Measurements from ENCODE around the gene HOXD3. TPM values are rescaled to one million over a fixed set of nuclear protein-coding genes. Genes with fewer than 3 reads are reported as not detected.
A peak's percentile ranks its signal among the peaks of the same experiment; 100 is the strongest.

The HOXD3 gene
- total RNA-seq, 1 experiment from 2014 or later = not detected

DNA sequence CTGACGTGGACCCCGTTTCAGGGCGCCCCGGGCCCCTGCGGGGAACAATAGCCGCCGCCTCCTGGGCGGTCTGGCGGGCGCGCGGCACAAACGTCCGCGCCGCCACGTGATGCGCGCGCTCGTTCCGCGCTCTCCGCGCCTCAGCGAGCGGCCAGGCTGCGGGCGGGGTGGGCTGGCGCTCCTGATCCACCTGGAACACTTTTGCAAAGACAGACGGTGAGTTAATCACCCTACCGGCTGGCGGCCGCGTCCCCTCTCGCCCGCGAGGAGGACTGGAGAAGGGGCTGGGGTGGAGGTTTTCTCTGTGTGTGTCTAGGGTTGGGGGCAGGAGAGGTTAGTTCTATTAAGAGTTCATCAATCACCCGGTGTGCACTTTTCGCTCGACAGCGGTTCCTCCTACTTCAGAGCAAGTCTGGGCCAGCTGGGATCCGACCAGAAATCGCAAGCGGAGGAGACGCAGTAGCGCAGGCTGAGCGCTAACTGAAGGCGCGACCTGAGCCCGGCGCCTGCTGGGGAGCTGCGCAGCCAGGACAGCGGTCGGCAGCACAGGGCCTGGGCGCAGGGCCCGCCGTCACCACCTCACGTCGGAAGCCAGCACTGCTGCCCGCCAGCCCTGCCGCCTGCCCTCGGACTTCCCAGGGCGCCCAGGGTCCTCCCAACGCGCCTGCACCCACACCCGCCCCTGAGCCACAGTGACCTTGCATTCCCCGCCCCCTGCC lies 21.1 kb downstream of the HOXD3 start:
- H3K4me1 Mint-ChIP-seq = peaks cover 39% of the 10 kb centered on the region
- H3K27me3 Mint-ChIP-seq (ENCODE audit: low read depth) = peaks cover 100% of the 10 kb centered on the region
- peak overlapping the region; percentile 67 for H3K4me3 Mint-ChIP-seq
- H3K36me3 Mint-ChIP-seq = no peaks in the 10 kb centered on the region
- H3K27ac Mint-ChIP-seq = no peak overlapping the region
- ChIA-PET POLR2A (no interaction called here), CTCF (interaction anchor here (1.0 to 5.5 kb wide), 7 partner anchors 9 to 460 kb away, joined by 3 to 31 read pairs (median 4); no protein-coding TSS in a partner anchor)
- DNase-seq (ENCODE audit: low spot score) = no peak
- ATAC-seq = peak; percentile 60
- H3K9me3 Mint-ChIP-seq = no peaks in the 10 kb centered on the region
- no peak for TF ChIP-seq GABPB1 (CRISPR knock-in tag; IDR thresholded peaks at IDR 0.05)
- TF ChIP-seq, protein P1, sequence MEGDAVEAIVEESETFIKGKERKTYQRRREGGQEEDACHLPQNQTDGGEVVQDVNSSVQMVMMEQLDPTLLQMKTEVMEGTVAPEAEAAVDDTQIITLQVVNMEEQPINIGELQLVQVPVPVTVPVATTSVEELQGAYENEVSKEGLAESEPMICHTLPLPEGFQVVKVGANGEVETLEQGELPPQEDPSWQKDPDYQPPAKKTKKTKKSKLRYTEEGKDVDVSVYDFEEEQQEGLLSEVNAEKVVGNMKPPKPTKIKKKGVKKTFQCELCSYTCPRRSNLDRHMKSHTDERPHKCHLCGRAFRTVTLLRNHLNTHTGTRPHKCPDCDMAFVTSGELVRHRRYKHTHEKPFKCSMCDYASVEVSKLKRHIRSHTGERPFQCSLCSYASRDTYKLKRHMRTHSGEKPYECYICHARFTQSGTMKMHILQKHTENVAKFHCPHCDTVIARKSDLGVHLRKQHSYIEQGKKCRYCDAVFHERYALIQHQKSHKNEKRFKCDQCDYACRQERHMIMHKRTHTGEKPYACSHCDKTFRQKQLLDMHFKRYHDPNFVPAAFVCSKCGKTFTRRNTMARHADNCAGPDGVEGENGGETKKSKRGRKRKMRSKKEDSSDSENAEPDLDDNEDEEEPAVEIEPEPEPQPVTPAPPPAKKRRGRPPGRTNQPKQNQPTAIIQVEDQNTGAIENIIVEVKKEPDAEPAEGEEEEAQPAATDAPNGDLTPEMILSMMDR (IDR thresholded peaks at IDR 0.05) = no peak
- TF ChIP-seq, protein P2, sequence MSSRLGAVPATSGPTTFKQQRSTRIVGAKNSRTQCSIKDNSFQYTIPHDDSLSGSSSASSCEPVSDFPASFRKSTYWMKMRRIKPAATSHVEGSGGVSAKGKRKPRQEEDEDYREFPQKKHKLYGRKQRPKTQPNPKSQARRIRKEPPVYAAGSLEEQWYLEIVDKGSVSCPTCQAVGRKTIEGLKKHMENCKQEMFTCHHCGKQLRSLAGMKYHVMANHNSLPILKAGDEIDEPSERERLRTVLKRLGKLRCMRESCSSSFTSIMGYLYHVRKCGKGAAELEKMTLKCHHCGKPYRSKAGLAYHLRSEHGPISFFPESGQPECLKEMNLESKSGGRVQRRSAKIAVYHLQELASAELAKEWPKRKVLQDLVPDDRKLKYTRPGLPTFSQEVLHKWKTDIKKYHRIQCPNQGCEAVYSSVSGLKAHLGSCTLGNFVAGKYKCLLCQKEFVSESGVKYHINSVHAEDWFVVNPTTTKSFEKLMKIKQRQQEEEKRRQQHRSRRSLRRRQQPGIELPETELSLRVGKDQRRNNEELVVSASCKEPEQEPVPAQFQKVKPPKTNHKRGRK (CRISPR knock-in tag; IDR thresholded peaks at IDR 0.05; ENCODE audit: borderline replicate concordance) = no peak
- no peak for TF ChIP-seq CREB1 (CRISPR knock-in tag; IDR thresholded peaks at IDR 0.05)
- peak; percentile 22; the same call in 1 of the 2 replicates for TF ChIP-seq ZNF423 (CRISPR knock-in tag; IDR thresholded peaks at IDR 0.05)
- TF ChIP-seq, protein P3, sequence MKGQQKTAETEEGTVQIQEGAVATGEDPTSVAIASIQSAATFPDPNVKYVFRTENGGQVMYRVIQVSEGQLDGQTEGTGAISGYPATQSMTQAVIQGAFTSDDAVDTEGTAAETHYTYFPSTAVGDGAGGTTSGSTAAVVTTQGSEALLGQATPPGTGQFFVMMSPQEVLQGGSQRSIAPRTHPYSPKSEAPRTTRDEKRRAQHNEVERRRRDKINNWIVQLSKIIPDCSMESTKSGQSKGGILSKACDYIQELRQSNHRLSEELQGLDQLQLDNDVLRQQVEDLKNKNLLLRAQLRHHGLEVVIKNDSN (CRISPR knock-in tag; IDR thresholded peaks at IDR 0.05) = peak; percentile 64
- TF ChIP-seq, protein P4, sequence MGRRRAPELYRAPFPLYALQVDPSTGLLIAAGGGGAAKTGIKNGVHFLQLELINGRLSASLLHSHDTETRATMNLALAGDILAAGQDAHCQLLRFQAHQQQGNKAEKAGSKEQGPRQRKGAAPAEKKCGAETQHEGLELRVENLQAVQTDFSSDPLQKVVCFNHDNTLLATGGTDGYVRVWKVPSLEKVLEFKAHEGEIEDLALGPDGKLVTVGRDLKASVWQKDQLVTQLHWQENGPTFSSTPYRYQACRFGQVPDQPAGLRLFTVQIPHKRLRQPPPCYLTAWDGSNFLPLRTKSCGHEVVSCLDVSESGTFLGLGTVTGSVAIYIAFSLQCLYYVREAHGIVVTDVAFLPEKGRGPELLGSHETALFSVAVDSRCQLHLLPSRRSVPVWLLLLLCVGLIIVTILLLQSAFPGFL (CRISPR knock-in tag; IDR thresholded peaks at IDR 0.05; ENCODE audit: borderline replicate concordance) = no peak
- TF ChIP-seq PRRX2 (CRISPR knock-in tag; IDR thresholded peaks at IDR 0.05) = no peak
- TF ChIP-seq EMX1 (CRISPR knock-in tag; IDR thresholded peaks at IDR 0.05) = no peak
- TF ChIP-seq, protein P5, sequence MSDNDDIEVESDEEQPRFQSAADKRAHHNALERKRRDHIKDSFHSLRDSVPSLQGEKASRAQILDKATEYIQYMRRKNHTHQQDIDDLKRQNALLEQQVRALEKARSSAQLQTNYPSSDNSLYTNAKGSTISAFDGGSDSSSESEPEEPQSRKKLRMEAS (CRISPR knock-in tag; IDR thresholded peaks at IDR 0.05) = peak; percentile 49; the same call in 1 of the 2 replicates
- no peak for TF ChIP-seq ZNF138 (CRISPR knock-in tag; conservative IDR thresholded peaks at IDR 0.05)
- no peak for TF ChIP-seq GTF2I (CRISPR knock-in tag; conservative IDR thresholded peaks at IDR 0.05)
- TF ChIP-seq JAZF1 (CRISPR knock-in tag; IDR thresholded peaks at IDR 0.05) = no peak
- TF ChIP-seq NFYB (CRISPR knock-in tag; conservative IDR thresholded peaks at IDR 0.05; ENCODE audit: low read depth) = no peak
- no peak for TF ChIP-seq TEAD4 (CRISPR knock-in tag; IDR thresholded peaks at IDR 0.05)
- 0 out of 2 replicates have a peak, but pooled peaks have one; percentile 13 for TF ChIP-seq ZNF219 (CRISPR knock-in tag; IDR thresholded peaks at IDR 0.05; ENCODE audit: borderline replicate concordance)
- no peak for TF ChIP-seq SMAD4 (CRISPR knock-in tag; IDR thresholded peaks at IDR 0.05)
- no peak for TF ChIP-seq NFE2L1 (CRISPR knock-in tag; IDR thresholded peaks at IDR 0.05)
- no peak for TF ChIP-seq ZNF263 (CRISPR knock-in tag; IDR thresholded peaks at IDR 0.05; ENCODE audit: low read depth)
- TF ChIP-seq ELF4 (CRISPR knock-in tag; IDR thresholded peaks at IDR 0.05; ENCODE audit: low read depth) = no peak
- TF ChIP-seq, protein P6, sequence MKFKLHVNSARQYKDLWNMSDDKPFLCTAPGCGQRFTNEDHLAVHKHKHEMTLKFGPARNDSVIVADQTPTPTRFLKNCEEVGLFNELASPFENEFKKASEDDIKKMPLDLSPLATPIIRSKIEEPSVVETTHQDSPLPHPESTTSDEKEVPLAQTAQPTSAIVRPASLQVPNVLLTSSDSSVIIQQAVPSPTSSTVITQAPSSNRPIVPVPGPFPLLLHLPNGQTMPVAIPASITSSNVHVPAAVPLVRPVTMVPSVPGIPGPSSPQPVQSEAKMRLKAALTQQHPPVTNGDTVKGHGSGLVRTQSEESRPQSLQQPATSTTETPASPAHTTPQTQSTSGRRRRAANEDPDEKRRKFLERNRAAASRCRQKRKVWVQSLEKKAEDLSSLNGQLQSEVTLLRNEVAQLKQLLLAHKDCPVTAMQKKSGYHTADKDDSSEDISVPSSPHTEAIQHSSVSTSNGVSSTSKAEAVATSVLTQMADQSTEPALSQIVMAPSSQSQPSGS (CRISPR knock-in tag; IDR thresholded peaks at IDR 0.05; ENCODE audit: borderline replicate concordance, low read depth) = no peak
- TF ChIP-seq, protein P7, sequence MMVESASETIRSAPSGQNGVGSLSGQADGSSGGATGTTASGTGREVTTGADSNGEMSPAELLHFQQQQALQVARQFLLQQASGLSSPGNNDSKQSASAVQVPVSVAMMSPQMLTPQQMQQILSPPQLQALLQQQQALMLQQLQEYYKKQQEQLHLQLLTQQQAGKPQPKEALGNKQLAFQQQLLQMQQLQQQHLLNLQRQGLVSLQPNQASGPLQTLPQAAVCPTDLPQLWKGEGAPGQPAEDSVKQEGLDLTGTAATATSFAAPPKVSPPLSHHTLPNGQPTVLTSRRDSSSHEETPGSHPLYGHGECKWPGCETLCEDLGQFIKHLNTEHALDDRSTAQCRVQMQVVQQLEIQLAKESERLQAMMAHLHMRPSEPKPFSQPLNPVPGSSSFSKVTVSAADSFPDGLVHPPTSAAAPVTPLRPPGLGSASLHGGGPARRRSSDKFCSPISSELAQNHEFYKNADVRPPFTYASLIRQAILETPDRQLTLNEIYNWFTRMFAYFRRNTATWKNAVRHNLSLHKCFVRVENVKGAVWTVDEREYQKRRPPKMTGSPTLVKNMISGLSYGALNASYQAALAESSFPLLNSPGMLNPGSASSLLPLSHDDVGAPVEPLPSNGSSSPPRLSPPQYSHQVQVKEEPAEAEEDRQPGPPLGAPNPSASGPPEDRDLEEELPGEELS (CRISPR knock-in tag; IDR thresholded peaks at IDR 0.05) = no peak
- no peak for TF ChIP-seq ZNF317 (CRISPR knock-in tag; IDR thresholded peaks at IDR 0.05; ENCODE audit: borderline replicate concordance, low read depth)
- TF ChIP-seq NFATC4 (CRISPR knock-in tag; IDR thresholded peaks at IDR 0.05) = no peak
- TF ChIP-seq, protein P8, sequence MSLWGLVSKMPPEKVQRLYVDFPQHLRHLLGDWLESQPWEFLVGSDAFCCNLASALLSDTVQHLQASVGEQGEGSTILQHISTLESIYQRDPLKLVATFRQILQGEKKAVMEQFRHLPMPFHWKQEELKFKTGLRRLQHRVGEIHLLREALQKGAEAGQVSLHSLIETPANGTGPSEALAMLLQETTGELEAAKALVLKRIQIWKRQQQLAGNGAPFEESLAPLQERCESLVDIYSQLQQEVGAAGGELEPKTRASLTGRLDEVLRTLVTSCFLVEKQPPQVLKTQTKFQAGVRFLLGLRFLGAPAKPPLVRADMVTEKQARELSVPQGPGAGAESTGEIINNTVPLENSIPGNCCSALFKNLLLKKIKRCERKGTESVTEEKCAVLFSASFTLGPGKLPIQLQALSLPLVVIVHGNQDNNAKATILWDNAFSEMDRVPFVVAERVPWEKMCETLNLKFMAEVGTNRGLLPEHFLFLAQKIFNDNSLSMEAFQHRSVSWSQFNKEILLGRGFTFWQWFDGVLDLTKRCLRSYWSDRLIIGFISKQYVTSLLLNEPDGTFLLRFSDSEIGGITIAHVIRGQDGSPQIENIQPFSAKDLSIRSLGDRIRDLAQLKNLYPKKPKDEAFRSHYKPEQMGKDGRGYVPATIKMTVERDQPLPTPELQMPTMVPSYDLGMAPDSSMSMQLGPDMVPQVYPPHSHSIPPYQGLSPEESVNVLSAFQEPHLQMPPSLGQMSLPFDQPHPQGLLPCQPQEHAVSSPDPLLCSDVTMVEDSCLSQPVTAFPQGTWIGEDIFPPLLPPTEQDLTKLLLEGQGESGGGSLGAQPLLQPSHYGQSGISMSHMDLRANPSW (CRISPR knock-in tag; conservative IDR thresholded peaks at IDR 0.05; ENCODE audit: low read depth) = no peak
- TF ChIP-seq RORB (CRISPR knock-in tag; IDR thresholded peaks at IDR 0.05) = no peak
- TF ChIP-seq ESRRA (CRISPR knock-in tag; IDR thresholded peaks at IDR 0.05; ENCODE audit: borderline replicate concordance) = no peak

Data from WTC11 (cell line).